GM21619 (cell line): Measurements from ENCODE around the gene DCUN1D4.

ENCODE experiments used
- ATAC-seq: cut with Tn5 transposase; IDR thresholded peaks from one replicate; pipeline ENCODE4 v1.9.1; 2021; ENCODE audit not compliant: unreplicated experiment

The DCUN1D4 gene

GRCh38 chr4:51842554-51843308 lies at the start of gene DCUN1D4:
DCUN1D4 (plus strand) TSS chr4:51843153; CDS start chr4:51843243, 90 bp downstream.
- peak; percentile 91 for ATAC-seq

GRCh38 chr4:51820443-51821234 lies 22.3 kb upstream of the DCUN1D4 start:
- ATAC-seq, result no peak

GRCh38 chr4:51825341-51825740 lies 17.6 kb upstream of the DCUN1D4 start:
- ATAC-seq, result no peak

- ATAC-seq, result no peak
Observed at GRCh38 chr4:51830156-51830720, 12.7 kb upstream of the DCUN1D4 start.

- no peak for ATAC-seq
Observed at GRCh38 chr4:51831133-51831532, 11.8 kb upstream of the DCUN1D4 start.

- ATAC-seq, result no peak
Observed at GRCh38 chr4:51833236-51833635, 9.7 kb upstream of the DCUN1D4 start.

GRCh38 chr4:51835079-51835478 lies 7.9 kb upstream of the DCUN1D4 start:
- ATAC-seq, result no peak

- ATAC-seq, result no peak
Observed at GRCh38 chr4:51835855-51836254, 7.1 kb upstream of the DCUN1D4 start.

- no peak for ATAC-seq
Observed at GRCh38 chr4:51836549-51836948, 6.4 kb upstream of the DCUN1D4 start.

GRCh38 chr4:51840781-51841180 lies 2.2 kb upstream of the DCUN1D4 start:
- ATAC-seq, result no peak

- ATAC-seq, result no peak
Observed at GRCh38 chr4:51842167-51842553, 793 bp upstream of the DCUN1D4 start.

GRCh38 chr4:51843309-51844152 lies 578 bp downstream of the DCUN1D4 start:
- peak; percentile 24 for ATAC-seq

GRCh38 chr4:51844153-51845054 lies 1.5 kb downstream of the DCUN1D4 start:
- ATAC-seq, result peak; percentile 43

- ATAC-seq, result no peak
Observed at GRCh38 chr4:51845055-51845426, 2.1 kb downstream of the DCUN1D4 start.

- no peak for ATAC-seq
Observed at GRCh38 chr4:51845711-51846110, 2.8 kb downstream of the DCUN1D4 start.

GRCh38 chr4:51849430-51849829 lies 6.5 kb downstream of the DCUN1D4 start:
- ATAC-seq, result no peak

GRCh38 chr4:51850294-51850693 lies 7.3 kb downstream of the DCUN1D4 start:
- ATAC-seq, result no peak

GRCh38 chr4:51851090-51851936 lies 8.4 kb downstream of the DCUN1D4 start:
- ATAC-seq, result no peak

- no peak for ATAC-seq
Observed at GRCh38 chr4:51851937-51852290, 9.0 kb downstream of the DCUN1D4 start.
